ENCODE data around the gene UQCRC1.

DNA sequence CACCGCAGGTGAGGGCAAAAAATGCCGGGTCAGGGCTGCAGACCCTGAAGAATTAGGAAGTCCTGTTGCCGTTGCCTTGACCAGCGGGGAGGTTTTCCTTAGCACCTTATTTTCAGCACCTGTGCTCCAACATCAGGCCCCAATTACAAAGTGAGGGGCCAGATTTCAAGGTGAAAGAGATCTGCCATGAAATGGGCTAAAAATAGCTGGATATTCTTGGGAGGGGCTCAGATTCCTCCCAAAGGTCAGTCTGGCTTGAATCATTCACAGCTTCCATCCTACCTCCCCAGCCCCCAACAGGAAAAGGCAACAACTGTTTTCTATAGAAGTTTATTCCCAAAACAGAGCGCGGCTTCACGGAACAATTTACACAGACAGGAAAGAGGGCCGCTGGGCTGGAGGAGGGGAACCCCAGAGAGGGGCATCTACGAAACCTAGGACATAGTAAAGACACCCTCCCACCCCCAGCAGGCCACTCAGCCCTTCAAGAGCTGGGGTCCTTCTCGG, 26.8 kb upstream of the UQCRC1 start:
- TF ChIP-seq, protein P1, sequence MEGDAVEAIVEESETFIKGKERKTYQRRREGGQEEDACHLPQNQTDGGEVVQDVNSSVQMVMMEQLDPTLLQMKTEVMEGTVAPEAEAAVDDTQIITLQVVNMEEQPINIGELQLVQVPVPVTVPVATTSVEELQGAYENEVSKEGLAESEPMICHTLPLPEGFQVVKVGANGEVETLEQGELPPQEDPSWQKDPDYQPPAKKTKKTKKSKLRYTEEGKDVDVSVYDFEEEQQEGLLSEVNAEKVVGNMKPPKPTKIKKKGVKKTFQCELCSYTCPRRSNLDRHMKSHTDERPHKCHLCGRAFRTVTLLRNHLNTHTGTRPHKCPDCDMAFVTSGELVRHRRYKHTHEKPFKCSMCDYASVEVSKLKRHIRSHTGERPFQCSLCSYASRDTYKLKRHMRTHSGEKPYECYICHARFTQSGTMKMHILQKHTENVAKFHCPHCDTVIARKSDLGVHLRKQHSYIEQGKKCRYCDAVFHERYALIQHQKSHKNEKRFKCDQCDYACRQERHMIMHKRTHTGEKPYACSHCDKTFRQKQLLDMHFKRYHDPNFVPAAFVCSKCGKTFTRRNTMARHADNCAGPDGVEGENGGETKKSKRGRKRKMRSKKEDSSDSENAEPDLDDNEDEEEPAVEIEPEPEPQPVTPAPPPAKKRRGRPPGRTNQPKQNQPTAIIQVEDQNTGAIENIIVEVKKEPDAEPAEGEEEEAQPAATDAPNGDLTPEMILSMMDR (conservative IDR thresholded peaks at IDR 0.05; ENCODE audit: low read depth, low read length) = no peak
- TF ChIP-seq EZH2 (IDR thresholded peaks at IDR 0.05; ENCODE audit: low read length, unreplicated experiment) (no peak), EZH2phosphoT487 (IDR thresholded peaks at IDR 0.05; ENCODE audit: borderline replicate concordance, low read length) (no peak)
